Upper lobe of left lung (tissue), 4 donors: ENCODE data around the gene TACC2.
"Not testable (repeated sequence)": the region's sequence is repeated elsewhere in the genome, so short reads cannot be mapped to it uniquely, and the experiment has no call there.

Experiments
- CTCF ChIP-seq, 6 experiments: fragments of 450-650 bp in 4 of 6; fragments of 200-600 bp in 2 of 6; sonication (generic) in 2 of 6; IDR thresholded peaks; one replicate each; pipeline ENCODE4 v1.5.1; 2016 to 2019; ENCODE audit warnings: antibody characterized with exemption in 6 of 6
- EP300 ChIP-seq, 4 donors: sonication (generic); formaldehyde crosslinking; IDR thresholded peaks; one replicate each; pipeline ENCODE4 v1.5.1; 2017; ENCODE audit warnings: antibody characterized with exemption in 4 of 4, control low read depth in 2 of 4
- POLR2A ChIP-seq, 4 donors: fragments of 450-650 bp; IDR thresholded peaks; one replicate each; pipeline ENCODE4 v1.5.1; 2016 to 2017; ENCODE audit warnings: antibody characterized with exemption in 4 of 4, mild to moderate bottlenecking in 2 of 4

- TF ChIP-seq POLR2A, CTCF, EP300 (IDR thresholded peaks at IDR 0.05): not testable (repeated sequence)
These were observed 119.8 kb downstream of the TACC2 start for GRCh38 chr10:122108786-122109185.
